Colonic mucosa (tissue), 4 donors: ENCODE measurements around the gene CLDN9. TPM values are rescaled to one million over a fixed set of nuclear protein-coding genes. Genes with fewer than 3 reads are reported as not detected.

Experiments
- DNase-seq: peaks from one replicate; pipeline ENCODE4 v3.0.0-alpha.2; 2020
- H3K27ac ChIP-seq: fragments of 200-600 bp; one replicate; pipeline ENCODE4 v1.8.0; 2021
- H3K27me3 ChIP-seq: fragments of 200-600 bp; one replicate; pipeline ENCODE4 v1.8.0; 2021
- H3K36me3 ChIP-seq: fragments of 200-600 bp; one replicate; pipeline ENCODE4 v1.8.0; 2021
- H3K4me1 ChIP-seq: fragments of 200-600 bp; one replicate; pipeline ENCODE4 v1.8.0; 2021; ENCODE audit warnings: mild to moderate bottlenecking
- H3K4me3 ChIP-seq: fragments of 200-600 bp; one replicate; pipeline ENCODE4 v1.8.0; 2021
- H3K9ac ChIP-seq, 2 donors: one replicate each; pipeline ENCODE4 v1.7.0; 2013; ENCODE audit warnings: control low read depth in 2 of 2, low read depth in 2 of 2, low read length in 2 of 2
- H3K9me3 ChIP-seq: fragments of 200-600 bp; one replicate; pipeline ENCODE4 v1.8.0; 2021
- intact Hi-C: fragments of 100-400 bp; cut with DNase I; formaldehyde crosslinking; loops from one replicate; pipeline ENCODE4 v1.14.1; 2022
- total RNA-seq, 2 donors: library from RNA; stranded (reverse); fragmentation: NEBNext Ultra II Directional in 1 of 2; extraction: Animal tissue kit (Norgen Biotek cat#: 25700) in 1 of 2; gene quantifications; one replicate each; pipeline ENCODE4 v1.2.1, GENCODE V29; 2021
- TF ChIP-seq, protein P1 (sequence below): fragments of 200-600 bp; IDR thresholded peaks from one replicate; pipeline ENCODE4 v1.8.0; 2022; ENCODE audit warnings: antibody characterized with exemption, mild to moderate bottlenecking
- donor health status: healthy.
- donor health status: DM: no; HTN: no; CAD: no.
- donor health status: DM: no; HTN: no; CAD: no.

Gene CLDN9
- total RNA-seq, 2 donors from 2014 or later: 0.35 to 0.67 TPM

DNA sequence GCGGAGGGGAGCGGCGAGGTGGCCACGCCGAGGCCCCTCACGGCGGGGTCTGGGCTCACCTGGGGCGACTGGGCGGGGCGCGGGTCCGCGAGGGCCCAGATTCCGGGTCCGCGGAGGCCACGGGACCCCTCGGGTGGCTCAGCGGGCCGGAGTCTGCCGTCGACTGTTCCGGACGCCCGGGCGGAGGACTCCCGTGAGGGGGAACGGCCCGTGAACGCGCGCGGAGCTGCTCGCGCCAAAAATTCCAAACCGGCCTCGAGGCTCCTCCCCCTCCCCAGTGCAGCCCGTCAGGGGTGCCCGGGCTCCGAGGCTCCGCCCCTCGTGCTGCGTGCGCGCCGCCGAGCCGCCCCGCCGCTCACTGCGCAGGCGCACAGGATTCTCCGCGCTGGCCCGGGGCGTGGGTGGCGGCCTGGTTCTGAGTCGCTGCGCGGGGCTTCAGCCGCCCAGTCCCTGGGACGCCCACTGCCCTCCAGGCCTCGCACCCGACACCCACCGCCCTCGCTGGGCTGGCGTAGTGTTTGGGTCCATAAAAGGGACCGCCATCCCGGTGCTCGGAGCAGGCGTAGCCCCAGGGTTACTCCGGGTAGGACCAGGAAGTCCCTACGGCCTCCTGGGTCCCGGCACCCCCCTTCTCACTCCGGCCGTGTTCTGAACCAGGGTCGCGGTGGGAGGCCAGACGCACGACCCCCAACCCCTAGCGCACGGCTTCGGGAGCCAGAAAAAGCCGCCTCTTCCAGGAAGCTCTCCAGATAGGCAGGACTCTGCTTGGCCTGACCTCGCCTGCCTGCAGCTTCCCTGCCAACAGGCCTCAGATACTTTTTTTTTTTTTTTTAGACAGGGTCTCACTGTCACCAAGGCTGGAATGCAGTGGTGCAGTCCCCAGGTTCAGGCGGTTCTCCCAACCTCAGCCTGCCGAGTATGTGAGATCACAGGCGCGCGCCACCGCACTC, 32.2 kb upstream of the CLDN9 start, which contains the start of gene PKMYT1:
Gene PKMYT1 (minus strand): TSS at position 220 of the 950 bp plus-strand sequence. CDS start 789 bp downstream, outside the sequence.
- no peaks in the 10 kb centered on the region for H3K27me3 ChIP-seq
- peak within 1 kb of the TSS; percentile 84 for H3K4me3 ChIP-seq
- no peaks in the 10 kb centered on the region for H3K36me3 ChIP-seq
- H3K4me1 ChIP-seq: peaks cover 7% of the 10 kb centered on the region
- intact Hi-C loops: no loop called here
- peak within 1 kb of the TSS; percentile 69 for H3K27ac ChIP-seq
- no peaks in the 10 kb centered on the region for H3K9me3 ChIP-seq
- TF ChIP-seq, protein P1, sequence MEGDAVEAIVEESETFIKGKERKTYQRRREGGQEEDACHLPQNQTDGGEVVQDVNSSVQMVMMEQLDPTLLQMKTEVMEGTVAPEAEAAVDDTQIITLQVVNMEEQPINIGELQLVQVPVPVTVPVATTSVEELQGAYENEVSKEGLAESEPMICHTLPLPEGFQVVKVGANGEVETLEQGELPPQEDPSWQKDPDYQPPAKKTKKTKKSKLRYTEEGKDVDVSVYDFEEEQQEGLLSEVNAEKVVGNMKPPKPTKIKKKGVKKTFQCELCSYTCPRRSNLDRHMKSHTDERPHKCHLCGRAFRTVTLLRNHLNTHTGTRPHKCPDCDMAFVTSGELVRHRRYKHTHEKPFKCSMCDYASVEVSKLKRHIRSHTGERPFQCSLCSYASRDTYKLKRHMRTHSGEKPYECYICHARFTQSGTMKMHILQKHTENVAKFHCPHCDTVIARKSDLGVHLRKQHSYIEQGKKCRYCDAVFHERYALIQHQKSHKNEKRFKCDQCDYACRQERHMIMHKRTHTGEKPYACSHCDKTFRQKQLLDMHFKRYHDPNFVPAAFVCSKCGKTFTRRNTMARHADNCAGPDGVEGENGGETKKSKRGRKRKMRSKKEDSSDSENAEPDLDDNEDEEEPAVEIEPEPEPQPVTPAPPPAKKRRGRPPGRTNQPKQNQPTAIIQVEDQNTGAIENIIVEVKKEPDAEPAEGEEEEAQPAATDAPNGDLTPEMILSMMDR: no peak
- peak; percentile 93 for DNase-seq
- peak within 1 kb of the TSS; percentile 90 to 100 for H3K9ac ChIP-seq

DNA sequence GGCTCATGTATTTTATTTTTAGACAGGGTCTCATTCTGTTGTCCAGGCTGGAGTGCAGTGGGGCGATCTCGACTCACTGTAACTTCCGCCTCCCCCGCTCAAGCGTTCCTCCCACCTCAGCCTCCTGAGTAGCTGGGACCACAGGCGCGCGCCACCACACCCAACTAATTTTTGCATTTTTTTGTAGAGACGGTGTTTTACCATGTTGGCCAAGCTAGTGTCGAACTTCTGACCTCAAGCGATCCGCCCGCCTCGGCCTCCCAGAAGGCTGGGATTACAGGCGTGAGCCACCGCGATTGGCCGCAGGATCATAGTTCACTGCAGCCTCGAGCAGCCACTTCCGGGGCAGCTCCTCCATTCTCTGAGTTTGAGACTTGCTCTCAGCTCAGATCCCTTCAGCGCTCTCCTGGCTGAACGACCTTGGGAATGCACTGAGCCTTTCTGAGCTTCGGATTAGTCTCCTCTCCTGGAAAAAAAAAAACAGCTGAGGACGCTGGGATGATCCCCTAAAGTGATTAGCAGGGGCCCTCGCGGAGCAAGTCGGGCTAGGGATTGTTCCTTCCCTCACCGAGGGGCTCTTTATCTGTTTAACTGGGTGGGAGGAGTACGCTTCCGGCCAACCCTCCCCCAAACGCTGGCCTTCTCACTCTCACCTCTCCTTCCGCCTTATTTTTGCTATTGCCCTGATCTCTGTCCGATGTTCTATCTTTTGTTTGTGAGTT, 31.4 kb upstream of the CLDN9 start:
- TF ChIP-seq, protein P1: no peak
- peaks cover 7% of the 10 kb centered on the region for H3K4me1 ChIP-seq
- H3K9ac ChIP-seq: peak overlapping the region in 1 of 2 donors; percentile 90
- no peaks in the 10 kb centered on the region for H3K36me3 ChIP-seq
- no peaks in the 10 kb centered on the region for H3K27me3 ChIP-seq
- peak overlapping the region; percentile 84 for H3K4me3 ChIP-seq
- no peak overlapping the region for H3K27ac ChIP-seq
- H3K9me3 ChIP-seq: no peaks in the 10 kb centered on the region
- intact Hi-C loops: no loop called here
- DNase-seq: peak; percentile 40

DNA sequence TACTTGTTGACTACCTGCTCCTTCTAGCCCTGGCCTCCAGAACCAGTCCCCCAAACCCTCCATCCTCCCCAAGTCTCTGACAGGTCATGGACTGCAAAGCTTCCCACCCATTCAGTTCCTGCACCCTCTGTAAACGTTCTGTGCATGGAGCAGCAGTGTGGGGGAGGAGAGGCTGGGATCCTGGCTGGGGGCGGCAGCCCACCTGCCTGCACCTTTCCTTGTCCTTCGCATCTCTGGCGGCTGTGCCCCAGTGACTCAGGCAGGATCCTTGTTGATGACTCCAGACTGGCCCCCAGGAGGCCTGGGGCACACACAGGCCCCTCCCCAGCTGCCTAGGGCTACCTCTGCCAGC, 30.8 kb upstream of the CLDN9 start:
- Histone ChIP-seq H3K4me1 (peaks cover 7% of the 10 kb centered on the region), H3K9me3 (no peaks in the 10 kb centered on the region), H3K27me3 (no peaks in the 10 kb centered on the region), H3K9ac (no peak overlapping the region), H3K4me3 (no peak overlapping the region), H3K27ac (no peak overlapping the region), H3K36me3 (no peaks in the 10 kb centered on the region)
- DNase-seq: no peak
- TF ChIP-seq, protein P1: no peak
- intact Hi-C loops: no loop called here

DNA sequence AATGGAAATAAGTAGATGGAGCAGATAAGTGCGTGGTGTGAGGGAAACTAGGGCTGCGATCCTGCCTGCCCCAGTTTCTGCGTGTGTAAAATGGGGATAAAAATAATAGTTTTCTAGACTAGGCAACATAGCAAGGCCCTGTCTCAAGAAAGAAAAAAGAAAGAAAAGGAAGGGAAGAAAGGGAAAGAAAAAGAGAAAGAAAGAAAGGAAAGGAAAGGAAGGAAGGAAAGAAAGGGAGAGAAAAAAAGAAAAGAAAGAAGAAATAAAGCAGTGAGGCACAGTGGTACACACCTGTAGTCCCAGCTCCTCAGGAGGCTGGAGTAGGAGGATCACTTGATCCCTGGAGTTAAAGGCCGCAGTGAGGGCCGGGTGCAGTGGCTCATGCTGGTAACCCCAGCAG, 30.3 kb upstream of the CLDN9 start:
- H3K27me3 ChIP-seq: no peaks in the 10 kb centered on the region
- no peaks in the 10 kb centered on the region for H3K36me3 ChIP-seq
- no peak overlapping the region for H3K27ac ChIP-seq
- no peak overlapping the region for H3K4me3 ChIP-seq
- DNase-seq: no peak
- peaks cover 7% of the 10 kb centered on the region for H3K4me1 ChIP-seq
- no peaks in the 10 kb centered on the region for H3K9me3 ChIP-seq
- TF ChIP-seq, protein P1: no peak
- intact Hi-C loops: no loop called here
- H3K9ac ChIP-seq: no peak overlapping the region

DNA sequence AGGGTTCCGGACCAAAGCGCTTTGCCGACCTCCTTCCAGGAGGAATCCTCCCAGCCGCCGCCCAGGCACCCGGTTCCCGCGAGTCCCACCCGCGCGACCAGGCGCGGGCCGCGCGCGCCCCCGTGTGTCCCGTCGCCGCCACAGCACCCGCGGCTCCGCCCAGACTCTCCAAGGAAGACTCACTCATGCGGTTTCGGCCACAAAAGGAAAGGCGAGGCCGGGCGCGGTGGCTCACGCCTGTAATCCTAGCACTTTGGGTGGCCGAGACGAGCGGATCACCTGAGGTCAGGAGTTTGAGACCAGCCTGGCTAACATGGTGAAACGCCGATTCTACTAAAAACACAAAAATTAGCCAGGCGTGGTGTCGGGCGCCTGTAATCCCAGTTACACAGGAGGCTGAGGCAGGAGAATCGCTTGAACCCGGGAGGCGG, 29.0 kb upstream of the CLDN9 start:
- Histone ChIP-seq H3K27ac (no peak overlapping the region), H3K27me3 (no peaks in the 10 kb centered on the region), H3K36me3 (no peaks in the 10 kb centered on the region), H3K4me3 (no peak overlapping the region), H3K9me3 (no peaks in the 10 kb centered on the region), H3K4me1 (peaks cover 7% of the 10 kb centered on the region), H3K9ac (peak overlapping the region; percentile 26 to 50)
- DNase-seq: peak; percentile 89
- intact Hi-C loops: no loop called here
- TF ChIP-seq, protein P1: peak; percentile 96
